HG03439 (cell line): ENCODE measurements around the gene KCNH2.
A peak's percentile ranks its signal among the peaks of the same experiment; 100 is the strongest.

ENCODE experiments used
- ATAC-seq: cut with Tn5 transposase; IDR thresholded peaks from one replicate; pipeline ENCODE4 v1.9.1; 2021; ENCODE audit warnings: mild to moderate bottlenecking, moderate library complexity; ENCODE audit not compliant: unreplicated experiment

The KCNH2 gene

DNA sequence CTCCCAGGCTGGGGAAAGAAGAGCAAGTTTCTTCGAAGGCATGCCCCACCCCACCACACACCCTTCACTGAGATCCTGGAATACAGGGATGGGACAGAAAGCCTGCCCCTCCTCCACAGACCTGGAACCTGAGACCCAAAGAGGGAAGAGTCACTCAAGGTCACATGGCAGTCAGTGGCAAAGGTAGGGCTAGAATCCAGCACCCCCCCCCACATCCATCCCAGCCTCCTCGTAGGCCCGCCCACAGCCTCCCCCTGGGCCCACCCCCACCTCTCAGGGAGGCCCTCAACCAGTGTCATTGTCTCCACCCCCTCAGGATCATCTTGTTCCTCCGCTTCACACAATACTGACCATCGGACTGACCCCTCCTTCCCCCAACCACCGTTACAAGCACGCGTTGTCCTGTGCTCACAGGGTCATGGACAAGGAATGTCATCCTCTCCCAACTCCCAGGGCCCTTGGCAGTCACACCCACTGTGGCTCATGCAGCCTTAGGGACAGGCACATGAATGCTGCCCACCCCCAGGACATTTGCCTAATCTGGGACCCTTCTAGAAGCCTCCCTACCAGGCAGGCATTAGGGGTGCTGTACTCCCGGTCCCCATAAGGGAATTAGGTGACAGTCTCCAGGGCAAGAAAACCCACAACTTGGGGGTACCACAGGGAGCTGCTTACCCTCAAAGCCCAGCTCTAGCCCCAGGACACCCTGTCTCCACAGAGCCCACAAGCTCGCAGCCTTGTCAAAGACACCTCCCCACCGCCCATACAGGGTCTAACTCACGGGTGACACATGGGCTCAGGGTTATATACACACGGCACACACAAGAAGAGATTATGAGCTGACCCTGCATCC lies 1.4 kb downstream of the KCNH2 start:
- ATAC-seq: no peak

DNA sequence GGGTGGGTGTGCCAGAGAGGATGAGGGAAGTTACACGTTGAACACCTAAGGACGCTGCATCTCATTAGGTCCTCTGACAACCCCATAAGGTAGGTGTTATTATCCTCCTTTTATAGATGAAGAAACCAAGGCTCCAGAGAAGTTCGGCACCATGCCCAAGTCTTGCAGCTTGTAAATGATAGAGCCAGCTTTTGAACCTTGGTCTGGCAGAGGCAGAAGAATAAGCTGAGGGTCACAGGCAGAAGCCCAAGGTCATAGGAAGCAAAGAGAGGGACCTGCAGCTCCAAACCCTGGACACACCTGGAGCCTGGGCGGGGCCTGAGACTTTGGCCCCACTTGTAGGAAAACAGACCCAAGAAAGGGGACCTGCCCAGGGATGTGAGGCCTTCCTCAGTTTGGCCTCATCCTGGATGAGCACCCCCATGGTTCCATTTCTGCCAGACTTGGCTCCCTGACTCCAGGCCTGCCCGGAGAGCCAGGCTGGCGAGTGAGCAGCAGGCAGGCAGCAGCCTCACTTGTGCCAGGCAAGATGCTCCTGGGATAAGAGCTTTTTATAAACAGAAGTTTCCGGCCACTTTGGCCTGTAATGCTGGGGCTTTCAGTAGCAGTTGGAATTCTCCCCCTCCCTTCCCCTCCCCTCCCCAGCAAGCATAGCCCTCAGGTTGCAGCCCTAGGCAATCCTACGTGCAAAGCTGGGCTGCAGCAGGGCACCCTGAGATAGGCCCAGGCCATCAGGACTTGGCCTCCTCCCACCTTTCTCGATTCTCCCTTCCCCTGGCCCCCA lies 2.4 kb downstream of the KCNH2 start:
- ATAC-seq: no peak

DNA sequence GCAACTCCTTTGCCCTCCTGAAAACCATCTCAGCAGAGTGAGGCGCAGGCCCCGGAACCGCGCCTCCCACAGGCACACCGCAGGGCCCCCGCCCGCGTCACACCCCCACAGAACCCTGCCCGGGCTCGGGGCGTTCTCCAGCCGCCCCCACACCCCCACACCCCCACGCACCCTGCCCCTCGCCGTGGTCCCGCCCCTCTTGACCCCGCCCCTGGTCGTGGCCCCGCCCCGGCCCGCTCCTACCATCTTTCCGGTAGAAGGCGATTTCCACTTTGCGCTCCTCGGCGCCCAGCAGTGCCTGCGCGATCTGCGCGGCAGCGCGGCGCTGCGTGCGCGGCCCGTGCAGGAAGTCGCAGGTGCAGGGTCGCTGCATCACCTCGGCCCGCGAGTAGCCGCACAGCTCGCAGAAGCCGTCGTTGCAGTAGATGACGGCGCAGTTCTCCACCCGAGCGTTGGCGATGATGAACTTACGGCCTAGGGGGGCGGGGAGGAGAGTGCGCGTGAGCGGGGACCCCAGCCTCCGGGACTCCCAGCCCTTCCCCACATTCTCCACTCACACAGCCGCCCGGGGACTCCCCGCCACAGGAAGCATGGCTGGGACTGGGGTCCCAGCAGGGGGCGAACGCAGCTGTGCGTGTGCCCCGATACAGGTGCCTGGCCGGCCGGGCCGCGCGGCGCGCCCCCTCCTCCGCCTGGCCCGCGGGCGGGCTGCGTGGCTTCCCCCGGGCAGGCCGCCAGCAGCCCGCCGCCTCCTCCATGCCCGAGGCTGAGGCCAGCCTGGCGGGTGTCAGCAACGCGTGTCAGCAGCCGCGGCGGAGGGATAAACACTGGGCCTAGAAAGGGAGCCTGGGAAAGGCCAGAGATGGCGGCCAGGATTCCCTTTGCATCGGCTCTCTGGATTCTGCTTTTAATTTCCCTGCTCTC lies 3.4 kb downstream of the KCNH2 start:
- ATAC-seq: peak; percentile 60

DNA sequence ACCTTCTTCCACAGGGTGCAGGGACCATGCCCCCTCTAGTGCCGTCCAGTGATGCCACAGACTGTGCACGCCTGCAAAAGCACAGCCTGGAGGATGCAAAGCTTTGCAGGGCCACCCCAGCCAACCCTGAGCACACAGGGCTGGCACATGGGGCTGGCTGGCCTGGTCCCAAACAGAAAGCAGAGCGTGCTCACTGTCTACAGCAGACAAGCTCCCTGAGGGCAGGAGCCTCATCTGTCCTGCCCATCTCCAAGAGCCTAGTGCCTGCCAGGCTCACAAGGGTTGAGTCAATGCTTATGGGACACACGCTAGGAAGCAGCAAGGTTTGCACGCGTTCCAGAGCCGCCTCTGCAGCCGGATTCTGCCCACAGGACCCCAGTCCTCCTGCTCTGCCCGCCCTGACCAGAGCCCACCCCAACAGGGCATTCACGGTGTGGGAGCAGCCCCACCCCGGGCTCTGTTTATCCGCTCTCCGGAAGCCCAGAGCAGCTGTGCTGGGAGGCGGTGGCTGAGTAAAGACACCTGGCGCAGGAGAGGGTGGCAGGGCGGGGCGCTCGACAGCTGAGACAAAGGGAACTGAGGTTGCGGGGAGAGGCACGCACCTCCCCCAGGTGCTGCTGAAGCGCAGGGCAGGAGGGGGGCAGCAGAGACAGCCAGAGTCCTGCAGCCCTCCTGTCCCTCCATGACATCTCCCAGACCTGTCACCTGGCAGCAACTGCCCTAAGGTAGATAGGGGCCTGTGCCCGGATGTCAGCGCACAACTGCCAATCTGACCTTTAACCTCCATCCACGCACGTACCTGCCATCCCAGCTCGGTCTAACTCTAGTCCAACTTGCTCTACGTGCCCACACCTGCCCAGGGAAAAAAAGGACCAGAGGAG lies 4.3 kb downstream of the KCNH2 start:
- ATAC-seq: no peak

DNA sequence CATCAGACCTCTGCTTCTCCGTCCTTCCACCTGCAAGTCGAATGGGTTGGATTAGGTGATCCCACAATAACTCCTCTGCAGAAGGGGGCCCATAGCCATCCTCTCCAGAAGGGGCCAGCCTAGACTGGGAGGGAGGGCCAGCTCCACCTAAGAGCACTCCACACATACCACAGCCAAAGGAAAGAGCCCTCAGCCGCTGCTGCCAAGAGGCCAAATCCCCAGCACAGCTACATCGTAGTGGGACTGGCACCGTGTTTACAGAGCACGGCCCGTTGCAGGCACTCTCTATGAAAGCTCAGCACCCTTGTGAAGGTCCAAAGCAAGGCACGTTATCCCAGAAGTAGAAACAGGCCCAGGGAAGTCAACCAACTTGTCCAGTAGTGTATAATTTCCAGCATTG lies 5.4 kb downstream of the KCNH2 start:
- ATAC-seq: no peak

DNA sequence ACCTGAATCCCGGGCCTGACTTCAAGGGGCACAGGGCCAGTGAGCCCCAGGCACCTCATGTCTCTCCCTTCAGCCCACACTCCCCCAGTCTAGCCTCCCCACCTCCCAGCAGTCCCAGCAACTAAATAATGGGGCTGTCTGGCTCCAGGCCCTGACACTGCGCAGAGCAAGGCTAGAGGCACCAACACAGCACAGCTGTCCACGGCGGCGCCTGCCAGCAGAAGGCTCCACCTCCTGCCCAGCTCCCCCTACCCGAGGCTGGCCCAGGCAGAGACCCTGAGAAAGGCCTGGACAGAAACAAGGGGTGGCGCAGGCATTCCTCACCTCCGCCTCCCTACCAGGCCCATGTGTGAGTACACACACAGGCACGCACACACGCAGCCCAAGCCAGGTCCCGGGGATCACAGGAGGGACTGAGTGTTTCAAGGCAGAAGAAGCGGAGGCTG lies 6.1 kb downstream of the KCNH2 start:
- ATAC-seq: no peak

DNA sequence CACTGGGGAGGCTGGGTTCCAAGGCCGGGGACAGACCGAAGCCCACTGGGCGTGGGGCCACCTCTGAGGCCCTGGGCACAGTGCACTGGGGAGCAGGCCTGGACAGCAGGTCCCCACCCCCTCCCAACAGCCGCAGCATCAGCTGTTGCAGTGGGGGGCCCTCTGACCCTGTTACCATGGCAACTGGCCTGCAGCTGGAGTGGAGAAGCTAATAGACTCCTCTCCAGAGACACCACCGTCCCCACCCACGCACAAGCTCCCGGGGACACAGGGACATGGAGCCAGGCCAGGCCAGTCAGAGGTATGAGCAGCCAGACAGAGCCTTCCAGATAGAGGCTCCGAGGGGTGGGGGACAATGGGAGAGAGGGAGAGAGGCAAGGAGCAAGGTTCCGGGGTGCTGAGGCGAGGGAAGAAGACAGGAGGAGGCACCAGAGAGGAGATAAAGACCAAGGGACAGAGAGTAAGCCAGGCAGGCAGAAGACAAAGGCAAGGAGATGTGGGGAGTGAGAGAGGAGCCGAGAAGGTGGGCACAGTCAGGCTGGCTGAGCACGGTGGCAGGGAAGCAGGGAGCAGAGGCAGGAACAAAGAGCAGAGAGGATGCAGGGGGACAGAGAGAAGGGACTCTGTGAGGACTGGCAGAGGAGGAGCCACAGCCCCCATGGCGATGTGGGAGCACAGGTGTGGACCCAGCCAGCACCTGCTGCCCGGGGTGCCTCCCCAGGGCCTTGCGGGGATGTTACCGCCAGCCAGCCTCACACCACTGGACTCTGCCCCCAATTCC lies 6.7 kb downstream of the KCNH2 start:
- no peak for ATAC-seq

DNA sequence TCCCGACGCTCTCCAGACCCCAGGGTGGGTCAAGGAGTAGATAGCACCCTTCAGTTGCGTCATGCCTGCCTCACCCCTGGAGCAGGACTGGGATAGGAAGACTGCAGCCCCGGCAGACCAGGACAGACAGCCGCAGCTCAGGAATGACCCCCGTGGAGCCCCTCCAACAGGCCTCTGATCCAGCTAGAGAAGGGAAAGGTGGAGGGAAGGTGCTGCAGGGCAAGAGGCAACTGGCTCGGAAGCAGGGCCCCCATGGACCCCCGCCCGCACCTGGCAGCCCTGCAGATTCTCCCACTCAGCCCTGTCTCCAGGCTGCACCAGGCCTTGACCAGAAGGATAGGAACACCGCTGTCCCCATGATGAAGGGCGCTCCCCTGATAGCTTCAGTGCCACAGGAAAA lies 7.7 kb downstream of the KCNH2 start:
- no peak for ATAC-seq

DNA sequence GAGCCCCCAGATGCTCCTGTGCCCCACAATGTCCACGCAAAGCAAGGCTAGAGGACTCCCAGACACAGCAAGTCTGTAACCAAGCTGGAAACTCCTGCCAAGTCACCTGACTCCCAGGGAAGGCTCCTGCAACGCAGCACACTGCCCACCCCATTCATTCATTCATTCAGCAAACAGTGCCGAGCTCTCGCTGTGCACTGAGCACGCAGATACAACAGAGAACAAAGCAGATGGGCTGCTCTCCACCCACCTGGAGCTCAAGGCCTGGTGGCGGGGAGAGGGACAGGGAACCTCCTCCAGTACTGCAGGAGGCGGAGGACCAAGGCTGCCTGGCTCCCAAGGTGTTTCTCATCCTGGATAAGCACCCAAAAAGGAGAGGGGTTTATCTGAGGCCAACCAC lies 8.6 kb downstream of the KCNH2 start:
- ATAC-seq: no peak

DNA sequence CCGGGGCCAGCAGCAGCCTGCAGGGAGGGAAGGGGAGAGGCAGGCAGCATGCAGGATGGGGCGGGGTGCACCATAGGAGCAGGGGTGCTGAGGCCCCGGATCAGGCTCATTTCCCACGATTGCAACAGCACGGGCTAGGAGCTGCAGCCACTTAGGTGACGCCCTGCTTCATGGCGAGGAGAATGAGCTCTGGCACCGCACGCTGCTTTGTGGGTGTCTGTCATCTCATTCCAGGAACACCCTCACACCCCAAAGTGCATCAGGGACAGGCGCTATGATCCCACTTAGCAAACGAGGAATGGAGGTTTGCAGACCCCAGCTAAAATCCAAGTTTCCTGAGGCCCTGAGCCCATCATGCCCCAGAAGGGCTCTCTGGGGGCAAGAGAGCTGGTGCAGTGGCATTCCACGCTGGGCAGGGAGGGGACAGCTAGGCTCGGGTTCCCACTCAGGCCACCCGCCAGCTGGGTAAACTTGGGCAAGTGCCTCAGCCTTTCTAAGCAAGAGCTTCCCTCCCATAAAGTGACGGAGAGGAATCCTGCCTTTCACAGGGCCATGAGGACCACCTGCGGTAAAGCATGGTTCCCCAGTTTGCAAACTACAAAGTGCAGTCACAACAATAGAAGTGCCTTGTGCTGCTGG lies 9.3 kb downstream of the KCNH2 start:
- ATAC-seq: no peak

DNA sequence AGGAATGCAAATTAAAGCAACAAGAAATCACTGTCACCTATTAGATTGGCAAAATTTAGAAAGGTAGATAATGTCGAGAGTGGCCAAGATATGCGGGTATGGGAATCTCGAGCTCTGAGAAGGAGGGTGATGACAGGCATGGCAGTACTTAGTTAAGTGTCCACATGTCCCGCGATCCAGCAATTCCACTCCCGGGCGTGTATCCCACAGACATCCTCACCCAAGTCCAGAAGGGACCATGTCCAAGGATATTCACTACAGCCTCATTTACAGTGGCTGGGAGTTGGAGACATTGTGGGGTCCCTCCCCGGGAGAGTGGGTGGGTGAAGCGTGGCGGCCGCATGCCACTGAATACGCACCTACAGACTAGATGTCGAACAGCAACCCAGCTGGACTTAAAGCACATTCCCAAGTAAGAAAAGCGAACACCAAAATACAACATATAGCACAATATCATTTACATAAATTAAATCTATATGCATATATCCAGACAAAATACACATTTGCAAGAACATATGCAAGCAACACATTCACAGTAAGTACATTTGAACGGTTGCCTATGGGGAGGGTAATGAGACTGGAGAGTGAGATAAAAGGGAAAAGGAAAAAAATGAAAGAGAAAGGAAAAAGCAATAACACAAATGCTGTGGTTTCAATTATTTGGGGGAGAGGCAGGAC lies 9.9 kb downstream of the KCNH2 start:
- ATAC-seq: no peak

DNA sequence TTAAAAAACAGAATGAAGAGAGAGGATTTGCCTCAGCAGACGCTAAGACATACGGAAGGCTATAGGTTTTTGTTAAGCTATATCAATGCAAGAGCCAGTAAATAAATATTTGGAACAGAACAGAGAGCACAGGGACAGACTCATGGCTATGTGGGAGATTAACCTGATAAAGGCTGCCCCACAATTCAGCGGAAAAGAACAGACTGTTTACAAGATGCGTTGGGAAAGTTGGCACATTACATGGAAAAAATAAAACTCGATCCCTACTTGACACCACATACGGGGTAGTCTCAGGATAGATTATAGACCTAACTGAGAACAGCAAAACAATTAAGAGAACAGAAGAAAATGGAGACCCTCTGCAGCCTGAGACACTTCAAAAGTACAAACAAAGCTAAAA lies 10.8 kb downstream of the KCNH2 start:
- ATAC-seq: no peak

DNA sequence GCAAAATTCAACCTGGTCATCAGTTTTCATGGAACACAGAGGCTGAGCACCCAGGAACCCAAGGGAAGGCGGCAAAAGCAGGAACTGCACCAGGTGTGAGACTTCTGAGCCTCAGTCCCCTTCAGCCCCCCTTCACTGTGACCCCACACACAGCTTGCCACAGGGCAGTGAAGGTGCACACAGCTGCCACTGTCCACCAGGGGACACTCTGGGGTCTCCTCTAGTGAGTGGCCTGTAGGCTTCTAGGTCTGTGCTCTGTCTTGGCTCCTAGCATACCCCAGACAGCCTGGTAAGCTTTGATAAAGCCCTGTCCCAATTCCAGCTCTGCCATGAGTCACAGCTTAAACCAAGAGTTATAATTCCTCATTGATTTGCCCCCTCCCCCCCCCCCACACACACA lies 12.1 kb downstream of the KCNH2 start:
- no peak for ATAC-seq

DNA sequence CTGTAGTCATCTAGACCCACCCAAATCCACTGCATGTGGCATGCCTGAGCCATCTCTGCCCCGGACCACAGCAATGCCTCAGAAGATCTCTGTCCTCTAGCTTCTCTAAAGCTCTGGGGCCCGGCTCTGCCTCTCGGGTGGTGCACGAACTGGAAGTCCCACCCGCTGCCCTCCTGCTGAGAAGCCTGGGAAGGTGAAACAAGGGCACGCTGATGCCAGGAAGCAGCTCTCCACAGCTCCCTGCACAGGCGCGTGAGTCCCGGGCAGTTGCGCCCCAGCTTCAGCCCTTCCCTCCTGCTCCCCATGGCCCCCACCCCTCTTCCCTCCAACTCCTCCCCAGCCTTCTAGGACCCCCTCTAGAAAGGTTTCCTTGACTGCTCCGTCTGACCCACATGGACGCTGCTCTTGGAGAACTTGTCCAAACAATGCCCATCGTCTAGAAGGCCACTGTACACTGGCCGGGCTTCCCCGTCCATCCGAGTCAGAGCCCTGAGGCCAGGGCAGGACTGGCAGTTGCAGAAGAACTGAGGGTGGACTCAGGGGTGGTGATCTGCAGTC lies 12.8 kb downstream of the KCNH2 start:
- no peak for ATAC-seq

DNA sequence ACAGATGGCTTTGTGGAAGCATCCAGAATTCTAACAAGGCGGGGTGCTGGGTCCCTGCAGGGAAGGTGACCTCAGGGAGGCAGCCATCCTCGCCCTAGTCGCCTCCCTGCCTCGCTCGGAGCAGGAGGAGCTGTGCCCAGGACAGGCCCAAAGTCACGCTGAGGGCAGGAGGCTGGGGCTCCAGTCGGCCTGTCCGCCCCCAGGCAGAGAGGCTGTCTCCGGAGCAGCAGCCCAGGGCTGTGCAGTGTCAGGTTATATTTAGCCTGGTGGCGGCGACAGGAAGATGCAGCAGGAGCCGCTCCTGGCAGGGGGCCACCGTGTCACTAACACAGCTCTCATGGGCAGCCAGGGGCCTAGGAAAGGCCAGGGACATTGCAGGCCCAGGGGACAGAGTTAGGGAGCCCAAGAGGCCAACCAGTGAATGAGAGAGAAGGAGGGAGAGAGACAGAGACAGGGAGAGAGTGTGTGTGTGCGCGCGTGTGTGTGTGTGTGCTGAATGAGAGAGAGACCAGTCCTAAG lies 13.5 kb downstream of the KCNH2 start:
- no peak for ATAC-seq

DNA sequence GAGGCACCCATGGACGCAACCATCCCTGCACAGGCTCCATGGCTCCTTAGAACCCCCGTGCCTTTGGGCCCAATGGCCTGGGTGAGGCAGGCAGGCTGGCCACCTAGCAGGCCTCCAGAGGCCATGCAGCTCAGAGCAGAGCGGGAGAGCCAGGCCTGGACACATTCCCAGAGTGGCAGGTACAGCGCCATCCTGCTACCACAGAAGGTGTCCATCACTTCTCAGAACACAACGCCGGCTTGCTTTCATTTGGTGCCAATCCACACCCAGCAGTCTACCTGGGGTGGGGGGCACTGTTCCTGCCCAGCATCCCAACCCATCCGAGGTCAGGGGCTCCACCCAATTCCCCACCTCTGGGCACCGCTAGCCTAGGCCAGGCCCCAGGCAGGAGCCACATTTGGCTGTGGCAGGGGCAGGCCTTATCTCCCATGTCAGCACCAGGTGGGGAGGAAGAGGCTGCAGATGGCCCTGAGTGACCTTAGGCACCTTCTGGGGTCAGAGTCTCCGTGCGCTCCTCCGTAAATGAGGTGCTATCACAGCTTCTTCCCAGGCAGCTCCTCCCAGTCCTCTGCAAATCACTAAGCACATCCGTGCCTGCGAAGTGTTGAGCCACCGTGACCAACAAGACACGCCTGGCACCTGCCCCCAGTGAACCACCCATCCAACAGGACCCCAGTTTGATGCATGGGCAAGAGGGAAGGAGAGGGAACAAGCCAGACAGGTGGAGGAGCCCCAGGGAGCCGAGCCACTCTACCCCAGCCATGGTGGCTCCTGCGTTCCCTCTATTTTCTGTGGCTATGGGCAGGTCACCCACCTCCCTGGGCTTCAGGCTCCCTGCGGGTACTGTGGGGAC lies 14.2 kb downstream of the KCNH2 start:
- no peak for ATAC-seq
